Panc1 (cell line): Measurements from ENCODE around the gene CASP9.

Experiments
- POLR2AphosphoS5 ChIP-seq: IDR thresholded peaks from 2 replicates; pipeline ENCODE4 v1.6.1; 2012; ENCODE audit warnings: mild to moderate bottlenecking, low read depth, low read length, moderate library complexity
- TF ChIP-seq, protein P1 (sequence below): fragments of 450-650 bp; IDR thresholded peaks from 2 replicates; pipeline ENCODE4 v1.5.1; 2017; ENCODE audit warnings: mild to moderate bottlenecking

DNA sequence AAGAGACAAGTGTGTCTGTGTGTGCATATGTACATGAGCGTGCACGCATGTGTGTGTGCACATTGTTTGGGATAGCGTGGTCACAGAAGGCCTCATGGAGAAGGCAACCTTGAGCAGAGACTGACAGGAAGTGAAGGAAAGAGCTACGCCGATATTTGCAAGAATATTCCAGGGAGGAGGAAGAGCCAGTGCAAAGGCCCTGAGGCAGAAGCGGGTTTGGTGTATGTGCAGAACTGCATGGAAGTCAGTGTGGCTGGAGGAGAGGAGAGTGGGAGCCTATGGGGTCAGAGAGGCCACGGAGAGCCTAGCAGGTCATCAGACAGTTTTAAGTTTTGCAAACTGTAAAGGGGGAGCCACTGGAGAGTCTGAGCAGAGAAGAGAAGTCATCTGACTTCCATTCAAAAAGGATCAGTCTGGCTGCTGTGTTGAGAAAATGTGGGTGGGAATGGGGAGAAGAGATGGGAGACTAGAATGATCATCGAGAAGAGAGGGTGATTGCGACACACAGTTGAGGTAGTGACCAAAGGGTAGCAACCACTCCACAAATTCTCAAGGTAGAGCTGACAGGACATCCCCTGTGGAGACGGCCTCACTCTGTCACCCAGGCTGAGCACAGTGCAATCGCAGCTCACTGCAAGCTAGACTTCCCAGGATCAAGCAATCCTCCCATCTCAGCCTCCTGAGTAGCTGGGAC, 44.2 kb downstream of the CASP9 start:
- TF ChIP-seq, protein P1, sequence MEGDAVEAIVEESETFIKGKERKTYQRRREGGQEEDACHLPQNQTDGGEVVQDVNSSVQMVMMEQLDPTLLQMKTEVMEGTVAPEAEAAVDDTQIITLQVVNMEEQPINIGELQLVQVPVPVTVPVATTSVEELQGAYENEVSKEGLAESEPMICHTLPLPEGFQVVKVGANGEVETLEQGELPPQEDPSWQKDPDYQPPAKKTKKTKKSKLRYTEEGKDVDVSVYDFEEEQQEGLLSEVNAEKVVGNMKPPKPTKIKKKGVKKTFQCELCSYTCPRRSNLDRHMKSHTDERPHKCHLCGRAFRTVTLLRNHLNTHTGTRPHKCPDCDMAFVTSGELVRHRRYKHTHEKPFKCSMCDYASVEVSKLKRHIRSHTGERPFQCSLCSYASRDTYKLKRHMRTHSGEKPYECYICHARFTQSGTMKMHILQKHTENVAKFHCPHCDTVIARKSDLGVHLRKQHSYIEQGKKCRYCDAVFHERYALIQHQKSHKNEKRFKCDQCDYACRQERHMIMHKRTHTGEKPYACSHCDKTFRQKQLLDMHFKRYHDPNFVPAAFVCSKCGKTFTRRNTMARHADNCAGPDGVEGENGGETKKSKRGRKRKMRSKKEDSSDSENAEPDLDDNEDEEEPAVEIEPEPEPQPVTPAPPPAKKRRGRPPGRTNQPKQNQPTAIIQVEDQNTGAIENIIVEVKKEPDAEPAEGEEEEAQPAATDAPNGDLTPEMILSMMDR, result no peak
- no peak for TF ChIP-seq POLR2AphosphoS5
